Esophagus squamous epithelium (tissue), 5 donors: Measurements from ENCODE around the gene IPO11. TPM values are rescaled to one million over a fixed set of nuclear protein-coding genes. Genes with fewer than 3 reads are reported as not detected.

ENCODE experiments used
- DNase-seq: peaks from one replicate; lab custom pipeline; 2025; lab: John Stamatoyannopoulos, UW
- H3K27ac ChIP-seq, 4 donors: fragments of 200-600 bp; sonication (generic); one replicate each; pipeline ENCODE4 v1.5.1; 2016 to 2019; ENCODE audit warnings: mild to moderate bottlenecking in 1 of 4
- H3K27me3 ChIP-seq, 4 donors: fragments of 200-600 bp; sonication (generic); 1 replicate in 3 of 4; 2 replicates in 1 of 4; pipeline versions ENCODE4 v1.5.1 to v1.6.0; 2017 to 2021; ENCODE audit warnings: antibody characterized with exemption in 1 of 4
- H3K36me3 ChIP-seq, 3 donors: fragments of 200-600 bp; sonication (generic); one replicate each; pipeline ENCODE4 v1.5.1; 2016 to 2019
- H3K4me1 ChIP-seq, 3 donors: fragments of 200-600 bp; sonication (generic); one replicate each; pipeline ENCODE4 v1.5.1; 2017 to 2019
- H3K4me3 ChIP-seq, 4 donors: fragments of 200-600 bp; sonication (generic); 1 replicate in 3 of 4; 2 replicates in 1 of 4; pipeline ENCODE4 v1.5.1; 2016 to 2019; ENCODE audit warnings: mild to moderate bottlenecking in 2 of 4, moderate library complexity in 1 of 4
- H3K9me3 ChIP-seq, 3 donors: fragments of 200-600 bp; sonication (generic); one replicate each; pipeline ENCODE4 v1.5.1; 2016 to 2019
- CTCF ChIP-seq, 6 experiments: fragments of 450-650 bp in 4 of 6; fragments of 200-600 bp in 2 of 6; sonication (generic) in 2 of 6; IDR thresholded peaks; one replicate each; pipeline ENCODE4 v1.5.1; 2016 to 2019; ENCODE audit warnings: antibody characterized with exemption in 6 of 6, mild to moderate bottlenecking in 4 of 6, moderate library complexity in 4 of 6
- POLR2A ChIP-seq, 4 donors: fragments of 450-650 bp; IDR thresholded peaks; one replicate each; pipeline ENCODE4 v1.6.1; 2017; ENCODE audit warnings: antibody characterized with exemption in 4 of 4, mild to moderate bottlenecking in 4 of 4, moderate library complexity in 3 of 4
- WGBS, 2 donors: methylation state at CpG; one replicate each; pipeline ENCODE4 v1.1.5; 2018; 5-methylcytosine and 5-hydroxymethylcytosine counted together
- intact Hi-C: fragments of 100-400 bp; cut with DNase I; formaldehyde crosslinking; loops from one replicate; pipeline ENCODE4 v1.15.0; 2022
- total RNA-seq, 4 donors: library from RNA; depleted of rRNA; stranded (reverse); fragments of >200 nt; gene quantifications; one replicate each; pipeline ENCODE4 v1.1.0, GENCODE V29; 2016
- donor health status: DM: yes; HTN: yes; CAD: no.

IPO11 gene
- total RNA-seq, 4 donors from 2014 or later, result 8.8 to 29.0 (median 20.3) TPM

- Histone ChIP-seq H3K27me3 (no peaks in the 10 kb centered on the region), H3K4me3 (no peak overlapping the region), H3K36me3 (peaks cover 0 to 20% (median 0%) of the 10 kb centered on the region in 3 donors), H3K9me3 (no peaks in the 10 kb centered on the region), H3K4me1 (no peaks in the 10 kb centered on the region), H3K27ac (no peak overlapping the region)
- 92 to 95% methylated on average over 2 of the region's 2 CpGs for WGBS, 2 donors
- intact Hi-C loops, result no loop called here
- DNase-seq, result no peak
- TF ChIP-seq POLR2A (IDR thresholded peaks at IDR 0.05) (no peak), CTCF (IDR thresholded peaks at IDR 0.05) (no peak)
Observed at GRCh38 chr5:62616615-62617277, 204.2 kb downstream of the IPO11 start.

GRCh38 chr5:62617943-62618342, 205.4 kb downstream of the IPO11 start:
- intact Hi-C loops, result no loop called here

GRCh38 chr5:62620761-62621160, 208.2 kb downstream of the IPO11 start:
- TF ChIP-seq CTCF (IDR thresholded peaks at IDR 0.05) (no peak), POLR2A (IDR thresholded peaks at IDR 0.05) (no peak)
- H3K4me1 ChIP-seq, result no peaks in the 10 kb centered on the region
- no peaks in the 10 kb centered on the region for H3K27me3 ChIP-seq
- WGBS, 2 donors, result 91% methylated on average over 5 of the region's 5 CpGs
- no peaks in the 10 kb centered on the region for H3K9me3 ChIP-seq
- no peak for DNase-seq
- intact Hi-C loops, result no loop called here
- H3K36me3 ChIP-seq, result peaks cover 0 to 4% (median 0%) of the 10 kb centered on the region in 3 donors
- H3K4me3 ChIP-seq, result no peak overlapping the region
- no peak overlapping the region for H3K27ac ChIP-seq

More at GRCh38 chr5:62617943-62618342, 205.4 kb downstream of the IPO11 start:
- H3K4me1 ChIP-seq, result no peaks in the 10 kb centered on the region
- H3K36me3 ChIP-seq, result peaks cover 0 to 20% (median 0%) of the 10 kb centered on the region in 3 donors
- H3K4me3 ChIP-seq, result no peak overlapping the region
- no peaks in the 10 kb centered on the region for H3K27me3 ChIP-seq
- no peaks in the 10 kb centered on the region for H3K9me3 ChIP-seq
- no peak for DNase-seq
- TF ChIP-seq POLR2A (IDR thresholded peaks at IDR 0.05) (no peak), CTCF (IDR thresholded peaks at IDR 0.05) (no peak)
- no peak overlapping the region for H3K27ac ChIP-seq

- 80 to 85% methylated on average over 6 of the region's 6 CpGs for WGBS, 2 donors
- H3K9me3 ChIP-seq, result no peaks in the 10 kb centered on the region
Observed at GRCh38 chr5:62621280-62621679, 208.7 kb downstream of the IPO11 start.

More at GRCh38 chr5:62621280-62621679, 208.7 kb downstream of the IPO11 start:
- Histone ChIP-seq H3K27ac (no peak overlapping the region), H3K4me1 (no peaks in the 10 kb centered on the region), H3K27me3 (no peaks in the 10 kb centered on the region), H3K36me3 (peaks cover 0 to 9% (median 0%) of the 10 kb centered on the region in 3 donors), H3K4me3 (no peak overlapping the region)
- TF ChIP-seq CTCF (IDR thresholded peaks at IDR 0.05) (no peak), POLR2A (IDR thresholded peaks at IDR 0.05) (no peak)
- intact Hi-C loops, result no loop called here
- no peak for DNase-seq
